ENCODE measurements around the gene HMCN1. TPM values are rescaled to one million over a fixed set of nuclear protein-coding genes. Genes with fewer than 3 reads are reported as not detected.

Gene HMCN1
- total RNA-seq, 1 experiment from 2014 or later, result 0.31 TPM

DNA sequence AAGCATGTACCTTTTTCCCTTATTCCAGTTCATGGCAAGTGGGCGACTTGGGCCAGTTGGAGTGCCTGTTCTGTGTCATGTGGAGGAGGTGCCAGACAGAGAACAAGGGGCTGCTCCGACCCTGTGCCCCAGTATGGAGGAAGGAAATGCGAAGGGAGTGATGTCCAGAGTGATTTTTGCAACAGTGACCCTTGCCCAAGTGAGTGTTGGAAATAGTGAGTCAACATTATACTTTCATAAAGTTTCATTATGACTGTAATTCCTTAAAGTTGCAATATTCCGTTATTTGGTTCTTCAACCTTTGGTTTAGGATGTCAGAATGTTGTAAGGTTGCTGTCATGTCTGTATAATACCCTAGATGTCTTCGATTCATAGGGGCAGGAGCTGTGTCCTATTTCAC lies 410.3 kb downstream of the HMCN1 start:
- H3K27ac ChIP-seq, result no peak overlapping the region

DNA sequence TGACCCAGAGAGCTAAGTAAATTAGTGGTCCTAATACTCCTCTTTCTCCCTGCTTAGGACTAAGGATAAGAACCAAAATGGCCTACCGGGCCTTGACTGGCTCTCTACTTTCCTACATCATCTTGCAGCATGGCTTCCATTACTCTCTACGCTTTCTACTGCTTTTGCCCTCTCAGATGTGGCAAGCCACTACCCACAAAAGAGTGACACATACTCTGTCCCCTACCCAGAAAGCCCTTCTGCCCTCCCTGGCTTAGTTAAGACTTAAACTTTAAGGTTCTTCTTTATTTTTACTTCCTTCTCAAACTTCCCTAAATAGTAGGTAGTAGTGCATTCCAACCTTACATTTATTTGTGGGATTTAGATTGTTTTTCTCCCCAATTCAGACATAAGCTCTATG lies 412.8 kb downstream of the HMCN1 start:
- Histone ChIP-seq H3K9me2 (ENCODE audit: insufficient read depth) (no peaks in the 10 kb centered on the region), H3K36me3 (ENCODE audit: low read depth) (no peaks in the 10 kb centered on the region), H3K4me3 (no peak overlapping the region), H3K27ac (no peak overlapping the region), H3K27me3 (ENCODE audit: insufficient read depth, low read depth) (no peaks in the 10 kb centered on the region), H3K4me2 (no peak overlapping the region), H3F3A (ENCODE audit: insufficient read depth, low read depth) (peaks cover under 1% of the 10 kb centered on the region; the same call in 1 of the 2 replicates), H3K4me1 (replicated peaks; ENCODE audit: insufficient read depth) (peaks cover 3% of the 10 kb centered on the region), H3K9me3 (ENCODE audit: insufficient read depth, low read depth) (no peaks in the 10 kb centered on the region), H4K20me1 (ENCODE audit: insufficient read depth) (no peaks in the 10 kb centered on the region), H3K79me2 (ENCODE audit: low read depth) (no peaks in the 10 kb centered on the region), H2AFZ (no peak overlapping the region)
- no peak for DNase-seq
- BruUV-seq (replicated peaks), result no TSS peak
- ChIA-PET POLR2A (ENCODE audit: unreplicated experiment) (no interaction called here), CTCF (no interaction called here)
- intact Hi-C loops (cut with micrococcal nuclease; ENCODE audit: unreplicated experiment), result no loop called here
- no peak for TF ChIP-seq EZH2 (IDR thresholded peaks at IDR 0.05; ENCODE audit: low read depth)

More for the DNA sequence above, 410.3 kb downstream of the HMCN1 start:
- ChIA-PET POLR2A (ENCODE audit: unreplicated experiment) (interaction anchor here (0.7 kb wide), 1 partner anchor 323 kb away, joined by 3 read pairs; no protein-coding TSS in a partner anchor), CTCF (no interaction called here)
- no peaks in the 10 kb centered on the region for H3K9me2 ChIP-seq (ENCODE audit: insufficient read depth)
- H3F3A ChIP-seq (ENCODE audit: insufficient read depth, low read depth), result no peaks in the 10 kb centered on the region
- H3K4me3 ChIP-seq, result no peak overlapping the region
- no peaks in the 10 kb centered on the region for H3K9me3 ChIP-seq (ENCODE audit: insufficient read depth, low read depth)
- no peaks in the 10 kb centered on the region for H3K4me1 ChIP-seq (replicated peaks; ENCODE audit: insufficient read depth)
- no peak overlapping the region for H3K4me2 ChIP-seq
- DNase-seq, result no peak
- no peak for TF ChIP-seq EZH2 (IDR thresholded peaks at IDR 0.05; ENCODE audit: low read depth)
- TF ChIP-seq, protein P1, sequence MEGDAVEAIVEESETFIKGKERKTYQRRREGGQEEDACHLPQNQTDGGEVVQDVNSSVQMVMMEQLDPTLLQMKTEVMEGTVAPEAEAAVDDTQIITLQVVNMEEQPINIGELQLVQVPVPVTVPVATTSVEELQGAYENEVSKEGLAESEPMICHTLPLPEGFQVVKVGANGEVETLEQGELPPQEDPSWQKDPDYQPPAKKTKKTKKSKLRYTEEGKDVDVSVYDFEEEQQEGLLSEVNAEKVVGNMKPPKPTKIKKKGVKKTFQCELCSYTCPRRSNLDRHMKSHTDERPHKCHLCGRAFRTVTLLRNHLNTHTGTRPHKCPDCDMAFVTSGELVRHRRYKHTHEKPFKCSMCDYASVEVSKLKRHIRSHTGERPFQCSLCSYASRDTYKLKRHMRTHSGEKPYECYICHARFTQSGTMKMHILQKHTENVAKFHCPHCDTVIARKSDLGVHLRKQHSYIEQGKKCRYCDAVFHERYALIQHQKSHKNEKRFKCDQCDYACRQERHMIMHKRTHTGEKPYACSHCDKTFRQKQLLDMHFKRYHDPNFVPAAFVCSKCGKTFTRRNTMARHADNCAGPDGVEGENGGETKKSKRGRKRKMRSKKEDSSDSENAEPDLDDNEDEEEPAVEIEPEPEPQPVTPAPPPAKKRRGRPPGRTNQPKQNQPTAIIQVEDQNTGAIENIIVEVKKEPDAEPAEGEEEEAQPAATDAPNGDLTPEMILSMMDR (conservative IDR thresholded peaks at IDR 0.05), result no peak
- no peaks in the 10 kb centered on the region for H3K27me3 ChIP-seq (ENCODE audit: insufficient read depth, low read depth)
- intact Hi-C loops (cut with micrococcal nuclease; ENCODE audit: unreplicated experiment), result no loop called here
- no peaks in the 10 kb centered on the region for H4K20me1 ChIP-seq (ENCODE audit: insufficient read depth)
- no peaks in the 10 kb centered on the region for H3K36me3 ChIP-seq (ENCODE audit: low read depth)
- no peak overlapping the region for H2AFZ ChIP-seq
- no peaks in the 10 kb centered on the region for H3K79me2 ChIP-seq (ENCODE audit: low read depth)
- BruUV-seq (replicated peaks), result no TSS peak

DNA sequence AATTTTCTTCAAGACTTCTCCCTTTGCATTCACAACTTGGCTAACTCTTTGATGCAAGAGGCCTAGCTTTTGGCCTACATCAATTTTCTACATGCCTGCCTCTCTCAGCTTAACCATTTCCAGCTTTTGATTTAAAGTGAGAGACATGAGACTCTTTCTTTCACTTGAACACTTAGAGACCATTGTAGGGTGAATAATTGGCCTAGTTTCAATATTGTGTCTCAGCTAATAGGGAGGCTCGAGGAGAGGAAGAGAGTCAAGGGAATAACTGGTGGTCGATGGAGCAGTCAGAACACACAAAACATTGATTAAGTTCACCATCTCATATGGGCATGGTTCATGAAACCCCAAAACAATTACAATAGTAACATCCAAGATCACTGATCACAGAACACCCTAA lies 415.4 kb downstream of the HMCN1 start:
- POLR2A ChIA-PET (ENCODE audit: unreplicated experiment), result no interaction called here
- no TSS peak for BruUV-seq (replicated peaks)
- Histone ChIP-seq H3K9me3 (ENCODE audit: insufficient read depth, low read depth) (no peaks in the 10 kb centered on the region), H3K4me3 (no peak overlapping the region), H3K36me3 (ENCODE audit: low read depth) (no peaks in the 10 kb centered on the region), H3K4me1 (replicated peaks; ENCODE audit: insufficient read depth) (peaks cover 21% of the 10 kb centered on the region), H3F3A (ENCODE audit: insufficient read depth, low read depth) (peaks cover 19% of the 10 kb centered on the region), H3K27ac (no peak overlapping the region), H3K4me2 (no peak overlapping the region), H3K9me2 (ENCODE audit: insufficient read depth) (no peaks in the 10 kb centered on the region), H2AFZ (no peak overlapping the region), H4K20me1 (ENCODE audit: insufficient read depth) (no peaks in the 10 kb centered on the region), H3K27me3 (ENCODE audit: insufficient read depth, low read depth) (no peaks in the 10 kb centered on the region), H3K79me2 (ENCODE audit: low read depth) (no peaks in the 10 kb centered on the region)
- CTCF ChIA-PET, result no interaction called here
- DNase-seq, result no peak
- intact Hi-C loops (cut with micrococcal nuclease; ENCODE audit: unreplicated experiment), result no loop called here
- TF ChIP-seq, protein P1 (conservative IDR thresholded peaks at IDR 0.05), result no peak
- no peak for TF ChIP-seq EZH2 (IDR thresholded peaks at IDR 0.05; ENCODE audit: low read depth)

DNA sequence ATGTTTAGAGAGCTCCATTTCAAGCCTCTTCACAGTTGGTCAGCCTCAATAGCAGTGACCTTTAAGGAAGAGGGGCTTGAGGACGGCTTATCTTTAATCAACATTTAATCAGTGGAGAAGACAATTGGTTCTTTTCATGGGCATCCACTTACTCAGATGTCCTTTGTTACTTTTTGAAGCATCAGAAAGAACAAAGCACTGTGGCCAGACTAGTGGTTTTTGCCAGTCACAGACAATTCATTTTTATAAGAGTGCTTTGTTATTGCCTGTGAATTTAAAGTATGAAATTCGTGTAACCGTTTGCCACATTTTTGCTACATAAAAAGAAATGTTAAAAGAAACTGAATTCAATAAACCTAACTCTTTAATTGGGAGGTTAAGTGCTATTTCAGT lies 418.0 kb downstream of the HMCN1 start:
- no peak overlapping the region for H2AFZ ChIP-seq
- TF ChIP-seq, protein P1 (conservative IDR thresholded peaks at IDR 0.05), result no peak
- TF ChIP-seq EZH2 (IDR thresholded peaks at IDR 0.05; ENCODE audit: low read depth), result no peak
- peak overlapping the region; percentile 21 for H3K4me2 ChIP-seq
- H3K36me3 ChIP-seq (ENCODE audit: low read depth), result no peaks in the 10 kb centered on the region
- peak overlapping the region; percentile 67 for H3K27ac ChIP-seq
- no peaks in the 10 kb centered on the region for H3K9me3 ChIP-seq (ENCODE audit: insufficient read depth, low read depth)
- peaks cover 21% of the 10 kb centered on the region for H3K4me1 ChIP-seq (replicated peaks; ENCODE audit: insufficient read depth)
- H3K9me2 ChIP-seq (ENCODE audit: insufficient read depth), result no peaks in the 10 kb centered on the region
- H4K20me1 ChIP-seq (ENCODE audit: insufficient read depth), result no peaks in the 10 kb centered on the region
- no peak for DNase-seq
- BruUV-seq (replicated peaks), result no TSS peak
- ChIA-PET POLR2A (ENCODE audit: unreplicated experiment) (interaction anchor here (0.6 kb wide), 2 partner anchors 21 to 579 kb away, joined by 4 to 9 read pairs; no protein-coding TSS in a partner anchor), CTCF (interaction anchor here (0.5 to 1.4 kb wide), 2 partner anchors 338 to 376 kb away, joined by 3 to 6 read pairs; no protein-coding TSS in a partner anchor)
- H3K4me3 ChIP-seq, result no peak overlapping the region
- no peaks in the 10 kb centered on the region for H3K27me3 ChIP-seq (ENCODE audit: insufficient read depth, low read depth)
- intact Hi-C loops (cut with micrococcal nuclease; ENCODE audit: unreplicated experiment), result loop anchor here (2.0 to 10.0 kb wide), 3 partner anchors 37 to 420 kb away; partner anchors contain the start of gene HMCN1
- peaks cover 19% of the 10 kb centered on the region for H3F3A ChIP-seq (ENCODE audit: insufficient read depth, low read depth)
- no peaks in the 10 kb centered on the region for H3K79me2 ChIP-seq (ENCODE audit: low read depth)
